Psoas muscle (tissue), 8 donors: Measurements from ENCODE around the gene GADD45G. TPM values are rescaled to one million over a fixed set of nuclear protein-coding genes. Genes with fewer than 3 reads are reported as not detected.

Source experiments
- ATAC-seq, 4 donors: fragments of 200-7000 bp; cut with Tn5 transposase; one replicate each; pipeline ENCODE4 v1.9.1; 2020; ENCODE audit warnings: moderate library complexity in 3 of 4, mild to moderate bottlenecking in 2 of 4
- DNase-seq, 2 donors: peaks; one replicate each; pipeline ENCODE4 v3.0.0-alpha.2; 2020
- H3K27ac ChIP-seq: fragments of 200-600 bp; one replicate; pipeline ENCODE4 v1.8.0; 2022
- H3K27me3 ChIP-seq, 3 donors: fragments of 200-600 bp in 1 of 3; one replicate each; pipeline versions ENCODE4 v1.6.1 to v1.8.0; 2013 to 2022; ENCODE audit warnings: low read length in 2 of 3, mild to moderate bottlenecking in 2 of 3, moderate library complexity in 1 of 3; ENCODE audit not compliant: insufficient read depth in 3 of 3
- H3K36me3 ChIP-seq, 2 donors: fragments of 200-600 bp in 1 of 2; one replicate each; pipeline versions ENCODE4 v1.6.1 to v1.8.0; 2013 to 2022; ENCODE audit warnings: low read depth in 1 of 2, mild to moderate bottlenecking in 1 of 2, moderate library complexity in 1 of 2; ENCODE audit not compliant: insufficient read depth in 1 of 2
- H3K4me1 ChIP-seq: fragments of 200-600 bp; one replicate; pipeline ENCODE4 v1.8.0; 2022
- H3K4me3 ChIP-seq: fragments of 200-600 bp; one replicate; pipeline ENCODE4 v1.8.0; 2022; ENCODE audit warnings: mild to moderate bottlenecking
- H3K9me3 ChIP-seq: fragments of 200-600 bp; one replicate; pipeline ENCODE4 v1.8.0; 2022
- WGBS, 3 donors: extraction: QIAGEN DNeasy Blood & Tissue Kit; methylation state at CpG; one replicate each; pipeline versions ENCODE4 v1.1.6 to v1.1.7; 2013; 5-methylcytosine and 5-hydroxymethylcytosine counted together
- intact Hi-C, 2 donors: fragments of 100-400 bp; cut with DNase I; formaldehyde crosslinking; loops; one replicate each; pipeline versions ENCODE4 v1.11.0 to v1.14.2; 2022
- polyA plus RNA-seq, 3 donors: library from polyadenylated mRNA; stranded (reverse); fragments of 200-250 nt; gene quantifications; one replicate each; pipeline ENCODE4 v1.2.3, GENCODE V29; 2013
- total RNA-seq, 4 donors: library from RNA; stranded (reverse); fragmentation: NEBNext Ultra II Directional in 2 of 4; extraction: Animal tissue kit (Norgen Biotek cat#: 25700) in 2 of 4; gene quantifications; one replicate each; pipeline versions ENCODE4 v1.2.1 to v1.2.4, GENCODE V29; 2021 to 2023
- TF ChIP-seq, protein P1 (sequence below): fragments of 200-600 bp; IDR thresholded peaks from one replicate; pipeline ENCODE4 v1.8.0; 2022; ENCODE audit warnings: antibody characterized with exemption
- donor health status: healthy with polysubstance abuse.
- donor health status: DM: no; HTN: no; CAD: no; lungs with moderate emphysema.
- donor health status: Bipolar disorder and iron deficiency.
- donor health status: healthy.
- donor health status: DM: yes; HTN: yes; CAD: no.
- donor health status: DM: no; HTN: no; CAD: no.
- donor health status: DM: no; HTN: no; CAD: no.
- donor health status: DM: yes; HTN: yes; CAD: no.

The GADD45G gene
- total and polyA plus RNA-seq, 7 donors = 2.4 to 288 (median 30.7) TPM

DNA sequence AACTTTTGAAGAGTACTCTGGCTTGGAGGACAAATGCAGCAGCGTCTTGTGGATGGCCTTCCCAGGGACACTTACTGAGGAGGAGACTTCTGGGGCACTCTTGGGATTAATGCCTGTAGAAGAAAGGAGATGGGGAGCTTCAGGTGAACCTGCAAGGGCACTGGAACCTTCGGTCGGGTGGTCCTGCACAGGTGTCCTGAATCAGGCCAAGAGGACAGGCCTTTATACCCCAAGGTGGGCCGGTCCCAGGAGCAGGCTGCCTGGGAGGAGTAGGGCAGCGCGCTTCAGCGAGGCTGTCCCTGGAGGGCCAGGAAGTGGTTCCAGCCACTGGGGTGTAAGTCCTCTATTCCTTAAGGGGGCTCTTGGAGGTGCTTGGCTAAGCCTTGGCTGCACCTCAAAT lies 27.9 kb downstream of the GADD45G start:
- intact Hi-C loops = loop anchor here in 1 of 2 donors (10.0 kb wide), 1 partner anchor 252 kb away; no protein-coding TSS in a partner anchor
- ATAC-seq (no peak), DNase-seq (no peak)
- H3K36me3 ChIP-seq = no peaks in the 10 kb centered on the region
- WGBS, 3 donors = 95 to 97% (median 96%) methylated on average over 7 of the region's 7 CpGs
- H3K27ac ChIP-seq = no peak overlapping the region
- peaks cover 22% of the 10 kb centered on the region for H3K4me1 ChIP-seq
- no peaks in the 10 kb centered on the region for H3K9me3 ChIP-seq
- TF ChIP-seq, protein P1, sequence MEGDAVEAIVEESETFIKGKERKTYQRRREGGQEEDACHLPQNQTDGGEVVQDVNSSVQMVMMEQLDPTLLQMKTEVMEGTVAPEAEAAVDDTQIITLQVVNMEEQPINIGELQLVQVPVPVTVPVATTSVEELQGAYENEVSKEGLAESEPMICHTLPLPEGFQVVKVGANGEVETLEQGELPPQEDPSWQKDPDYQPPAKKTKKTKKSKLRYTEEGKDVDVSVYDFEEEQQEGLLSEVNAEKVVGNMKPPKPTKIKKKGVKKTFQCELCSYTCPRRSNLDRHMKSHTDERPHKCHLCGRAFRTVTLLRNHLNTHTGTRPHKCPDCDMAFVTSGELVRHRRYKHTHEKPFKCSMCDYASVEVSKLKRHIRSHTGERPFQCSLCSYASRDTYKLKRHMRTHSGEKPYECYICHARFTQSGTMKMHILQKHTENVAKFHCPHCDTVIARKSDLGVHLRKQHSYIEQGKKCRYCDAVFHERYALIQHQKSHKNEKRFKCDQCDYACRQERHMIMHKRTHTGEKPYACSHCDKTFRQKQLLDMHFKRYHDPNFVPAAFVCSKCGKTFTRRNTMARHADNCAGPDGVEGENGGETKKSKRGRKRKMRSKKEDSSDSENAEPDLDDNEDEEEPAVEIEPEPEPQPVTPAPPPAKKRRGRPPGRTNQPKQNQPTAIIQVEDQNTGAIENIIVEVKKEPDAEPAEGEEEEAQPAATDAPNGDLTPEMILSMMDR = no peak
- no peak overlapping the region for H3K4me3 ChIP-seq
- no peaks in the 10 kb centered on the region for H3K27me3 ChIP-seq

DNA sequence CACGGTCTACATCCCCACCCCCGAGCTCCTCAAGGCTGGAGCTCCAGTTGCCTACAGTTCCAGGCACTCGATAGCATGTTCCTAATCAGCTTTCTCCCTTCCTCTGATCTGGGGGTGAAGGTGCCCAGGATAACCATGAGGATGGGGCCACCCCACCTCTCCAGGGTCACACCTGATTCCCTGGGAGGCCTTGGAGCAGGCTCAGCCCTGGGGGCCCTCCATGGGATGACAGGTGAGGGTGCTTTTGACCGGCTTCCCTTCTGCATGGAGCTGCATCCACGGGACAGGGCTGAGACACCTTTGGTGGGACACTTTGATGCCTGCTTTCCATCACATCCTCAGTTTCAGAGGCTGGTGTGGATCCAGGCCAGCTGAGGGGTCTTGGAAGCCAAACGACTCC lies 28.6 kb downstream of the GADD45G start:
- no peaks in the 10 kb centered on the region for H3K27me3 ChIP-seq
- TF ChIP-seq, protein P1 = no peak
- peaks cover 25% of the 10 kb centered on the region for H3K4me1 ChIP-seq
- DNase-seq = no peak
- no peaks in the 10 kb centered on the region for H3K9me3 ChIP-seq
- H3K36me3 ChIP-seq = no peaks in the 10 kb centered on the region
- H3K4me3 ChIP-seq = no peak overlapping the region
- no peak overlapping the region for H3K27ac ChIP-seq
- intact Hi-C loops = loop anchor here in 1 of 2 donors (10.0 kb wide), 1 partner anchor 251 kb away; no protein-coding TSS in a partner anchor
- ATAC-seq = no peak
- 93 to 95% (median 94%) methylated on average over 6 of the region's 6 CpGs for whole genome bisulfite sequencing, 3 donors

DNA sequence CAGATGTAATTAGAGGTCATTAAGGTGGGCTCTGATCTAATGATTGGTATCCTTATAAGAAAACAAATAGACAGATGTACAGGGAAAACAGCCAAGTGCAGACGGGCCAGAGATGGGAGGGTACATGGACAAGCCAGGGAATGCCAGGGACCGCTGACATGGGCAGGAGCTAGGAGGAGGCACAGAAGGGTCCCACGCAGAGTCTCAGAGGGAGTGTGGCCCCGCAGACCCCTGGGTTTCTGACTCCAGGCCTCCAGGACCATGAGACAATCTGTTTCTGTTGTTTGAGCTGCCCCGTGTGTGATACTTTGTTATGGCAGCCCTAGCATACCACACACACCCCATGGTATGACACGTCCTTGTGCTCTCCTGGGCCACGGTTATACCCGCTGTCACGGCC lies 29.1 kb downstream of the GADD45G start:
- ATAC-seq (no peak), DNase-seq (no peak)
- TF ChIP-seq, protein P1 = no peak
- peaks cover 30% of the 10 kb centered on the region for H3K4me1 ChIP-seq
- H3K27ac ChIP-seq = no peak overlapping the region
- no peaks in the 10 kb centered on the region for H3K27me3 ChIP-seq
- H3K36me3 ChIP-seq = no peaks in the 10 kb centered on the region
- no peak overlapping the region for H3K4me3 ChIP-seq
- 91 to 99% (median 96%) methylated on average over 8 to 9 of the region's 9 CpGs for WGBS, 3 donors
- intact Hi-C loops = loop anchor here in 1 of 2 donors (10.0 kb wide), 1 partner anchor 251 kb away; no protein-coding TSS in a partner anchor
- no peaks in the 10 kb centered on the region for H3K9me3 ChIP-seq

DNA sequence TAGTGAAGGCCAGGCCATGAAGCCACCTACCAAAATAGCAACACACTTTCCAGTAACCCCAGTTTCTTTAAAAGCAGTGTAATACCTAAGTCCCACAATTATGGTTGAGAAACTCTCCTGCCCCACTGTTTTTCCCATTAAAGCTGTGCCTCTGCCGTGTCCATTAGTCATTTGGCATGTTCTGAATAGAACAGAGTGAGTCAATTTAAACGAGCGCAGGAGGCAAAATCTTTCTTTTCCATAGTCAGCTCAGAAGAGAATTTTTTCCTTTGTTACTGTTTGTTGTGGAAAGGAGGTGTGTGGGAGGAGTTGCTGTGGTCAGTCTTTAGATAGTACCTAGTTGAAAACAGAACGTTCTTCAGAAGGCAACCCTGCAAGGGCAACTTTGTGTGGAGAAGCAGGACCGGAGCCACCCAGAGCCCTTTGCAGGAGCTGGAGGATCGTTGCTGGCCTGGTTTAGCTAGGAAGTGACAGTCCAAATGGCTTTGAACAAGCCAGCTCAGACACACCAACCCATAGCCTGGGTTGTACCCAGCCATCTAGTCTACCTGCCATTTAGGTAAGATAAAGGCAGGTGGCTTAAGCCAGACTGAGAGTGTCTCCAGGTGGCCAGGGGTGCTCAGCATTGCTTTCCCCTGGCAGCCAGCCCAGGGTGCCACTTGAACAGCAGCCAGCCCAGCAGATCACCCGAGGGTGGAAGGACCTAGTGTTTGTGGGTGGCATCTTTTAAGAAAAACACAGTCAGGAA lies 30.4 kb downstream of the GADD45G start:
- H3K36me3 ChIP-seq = no peaks in the 10 kb centered on the region
- ATAC-seq (peak in 2 of 4 donors; percentile 23 to 29), DNase-seq (no peak)
- TF ChIP-seq, protein P1 = no peak
- no peaks in the 10 kb centered on the region for H3K27me3 ChIP-seq
- H3K4me3 ChIP-seq = no peak overlapping the region
- intact Hi-C loops = loop anchor here in 1 of 2 donors (10.0 kb wide), 1 partner anchor 250 kb away; no protein-coding TSS in a partner anchor
- H3K27ac ChIP-seq = no peak overlapping the region
- peaks cover 43% of the 10 kb centered on the region for H3K4me1 ChIP-seq
- H3K9me3 ChIP-seq = no peaks in the 10 kb centered on the region
- WGBS, 3 donors = 26 to 51% (median 30%) methylated on average over 7 of the region's 7 CpGs
